ENCODE measurements around the gene DPY30. TPM values are rescaled to one million over a fixed set of nuclear protein-coding genes. Genes with fewer than 3 reads are reported as not detected.
"Not testable (repeated sequence)": the region's sequence is repeated elsewhere in the genome, so short reads cannot be mapped to it uniquely, and the experiment has no call there.

DPY30 gene
- total RNA-seq, 2 experiments from 2014 or later, result 68.5 to 68.8 TPM

GRCh38 chr2:32060266-32060665 lies 20.7 kb upstream of the DPY30 start:
- intact Hi-C loops (cut with micrococcal nuclease), result no loop called here
- ATAC-seq, result no peak
- H3K36me3 Mint-ChIP-seq (ENCODE audit: low read depth), result no peaks in the 10 kb centered on the region
- H3K27ac Mint-ChIP-seq, result no peak overlapping the region
- TF ChIP-seq CTCF (IDR thresholded peaks at IDR 0.05), result no peak
- ChIA-PET CTCF (no interaction called here), POLR2A (interaction anchor here (1.1 kb wide), 1 partner anchor 21 kb away, joined by 3 read pairs; the partner anchor contains the start of gene DPY30)
- H3K9me3 Mint-ChIP-seq, result no peaks in the 10 kb centered on the region
- H3K27me3 Mint-ChIP-seq, result no peaks in the 10 kb centered on the region
- H3K4me1 Mint-ChIP-seq (ENCODE audit: low read depth), result peaks cover 9% of the 10 kb centered on the region
- no peak overlapping the region for H3K4me3 Mint-ChIP-seq
- no peak for DNase-seq

- ChIA-PET CTCF (interaction anchor here (0.6 to 1.5 kb wide), 2 partner anchors 13 to 18 kb away, joined by 3 read pairs; partner anchors contain the start of gene DPY30), POLR2A (no interaction called here)
- no peak for ATAC-seq
- TF ChIP-seq CTCF (IDR thresholded peaks at IDR 0.05), result no peak
- H3K27ac Mint-ChIP-seq, result no peak overlapping the region
- H3K9me3 Mint-ChIP-seq, result no peaks in the 10 kb centered on the region
- intact Hi-C loops (cut with micrococcal nuclease), result no loop called here
- H3K27me3 Mint-ChIP-seq, result no peaks in the 10 kb centered on the region
- no peak for DNase-seq
- peaks cover 8% of the 10 kb centered on the region for H3K4me1 Mint-ChIP-seq (ENCODE audit: low read depth)
- H3K36me3 Mint-ChIP-seq (ENCODE audit: low read depth), result no peaks in the 10 kb centered on the region
- no peak overlapping the region for H3K4me3 Mint-ChIP-seq
These were observed 18.5 kb upstream of the DPY30 start for GRCh38 chr2:32058130-32058529.

GRCh38 chr2:32054583-32054982 lies 15.0 kb upstream of the DPY30 start:
- intact Hi-C loops (cut with micrococcal nuclease); H3K4me1 Mint-ChIP-seq (ENCODE audit: low read depth); ATAC-seq; H3K27ac Mint-ChIP-seq; DNase-seq; H3K9me3 Mint-ChIP-seq; H3K36me3 Mint-ChIP-seq (ENCODE audit: low read depth); H3K4me3 Mint-ChIP-seq; H3K27me3 Mint-ChIP-seq: not testable (repeated sequence)
- ChIA-PET POLR2A (interaction anchor here (1.9 to 2.0 kb wide), 2 partner anchors 9 to 15 kb away, joined by 5 to 6 read pairs; partner anchors contain the start of genes DPY30 and SPAST), CTCF (interaction anchor here (1.1 kb wide), 1 partner anchor 8 kb away, joined by 3 read pairs; no protein-coding TSS in a partner anchor)

- DNase-seq (no peak), ATAC-seq (no peak)
- no peaks in the 10 kb centered on the region for H3K9me3 Mint-ChIP-seq
- H3K36me3 Mint-ChIP-seq (ENCODE audit: low read depth), result no peaks in the 10 kb centered on the region
- ChIA-PET CTCF (no interaction called here), POLR2A (interaction anchor here (0.7 to 1.5 kb wide), 2 partner anchors 12 to 223 kb away, joined by 3 to 5 read pairs; no protein-coding TSS in a partner anchor)
- TF ChIP-seq CTCF (IDR thresholded peaks at IDR 0.05), result no peak
- H3K27ac Mint-ChIP-seq, result no peak overlapping the region
- H3K27me3 Mint-ChIP-seq, result no peaks in the 10 kb centered on the region
- no peak overlapping the region for H3K4me3 Mint-ChIP-seq
- intact Hi-C loops (cut with micrococcal nuclease), result no loop called here
- H3K4me1 Mint-ChIP-seq (ENCODE audit: low read depth), result no peaks in the 10 kb centered on the region
These were observed 12.3 kb upstream of the DPY30 start for GRCh38 chr2:32051836-32052439.

GRCh38 chr2:32043561-32043960 lies 4.0 kb upstream of the DPY30 start:
- no peak for DNase-seq
- Mint-ChIP-seq H3K27ac (no peak overlapping the region), H3K27me3 (no peaks in the 10 kb centered on the region), H3K36me3 (ENCODE audit: low read depth) (no peaks in the 10 kb centered on the region), H3K4me3 (no peak overlapping the region), H3K4me1 (ENCODE audit: low read depth) (peaks cover 6% of the 10 kb centered on the region), H3K9me3 (no peaks in the 10 kb centered on the region)
- POLR2A ChIA-PET, result no interaction called here
- TF ChIP-seq CTCF (IDR thresholded peaks at IDR 0.05), result no peak
- CTCF ChIA-PET, result no interaction called here
- no peak for ATAC-seq
- intact Hi-C loops (cut with micrococcal nuclease), result no loop called here

GRCh38 chr2:32034198-32034887 lies 5.3 kb downstream of the DPY30 start:
- CTCF ChIA-PET; DNase-seq; POLR2A ChIA-PET; ATAC-seq; H3K4me3 Mint-ChIP-seq; intact Hi-C loops (cut with micrococcal nuclease); H3K27me3 Mint-ChIP-seq; H3K27ac Mint-ChIP-seq; H3K9me3 Mint-ChIP-seq: not testable (repeated sequence)
- H3K4me1 Mint-ChIP-seq (ENCODE audit: low read depth), result peaks cover 20% of the 10 kb centered on the region
- H3K36me3 Mint-ChIP-seq (ENCODE audit: low read depth), result peaks cover 15% of the 10 kb centered on the region

- ATAC-seq; H3K27ac Mint-ChIP-seq; DNase-seq; intact Hi-C loops (cut with micrococcal nuclease); H3K36me3 Mint-ChIP-seq (ENCODE audit: low read depth); POLR2A ChIA-PET; H3K27me3 Mint-ChIP-seq; H3K9me3 Mint-ChIP-seq; H3K4me1 Mint-ChIP-seq (ENCODE audit: low read depth); H3K4me3 Mint-ChIP-seq: not testable (repeated sequence)
- CTCF ChIA-PET, result interaction anchor here (2.0 kb wide), 1 partner anchor 21 kb away, joined by 5 read pairs; the partner anchor contains the start of gene DPY30
These were observed 20.7 kb downstream of the DPY30 start for GRCh38 chr2:32018789-32019482.

Measured in activated CD8-positive, alpha-beta T cell treated with anti-CD3 and anti-CD28 coated beads for 36 hours (primary cell).